SIG-M5 treated with dmso at 0.1 percent for 504 hours (cell line): ENCODE measurements around the gene GPR62.

Experiments
- DNase-seq: peaks from one replicate; lab custom pipeline; 2025; ENCODE audit not compliant: unreplicated experiment; lab: John Stamatoyannopoulos, UW

Gene GPR62

GRCh38 chr3:51937611-51938450, 17.4 kb upstream of the GPR62 start:
- DNase-seq: no peak

DNA sequence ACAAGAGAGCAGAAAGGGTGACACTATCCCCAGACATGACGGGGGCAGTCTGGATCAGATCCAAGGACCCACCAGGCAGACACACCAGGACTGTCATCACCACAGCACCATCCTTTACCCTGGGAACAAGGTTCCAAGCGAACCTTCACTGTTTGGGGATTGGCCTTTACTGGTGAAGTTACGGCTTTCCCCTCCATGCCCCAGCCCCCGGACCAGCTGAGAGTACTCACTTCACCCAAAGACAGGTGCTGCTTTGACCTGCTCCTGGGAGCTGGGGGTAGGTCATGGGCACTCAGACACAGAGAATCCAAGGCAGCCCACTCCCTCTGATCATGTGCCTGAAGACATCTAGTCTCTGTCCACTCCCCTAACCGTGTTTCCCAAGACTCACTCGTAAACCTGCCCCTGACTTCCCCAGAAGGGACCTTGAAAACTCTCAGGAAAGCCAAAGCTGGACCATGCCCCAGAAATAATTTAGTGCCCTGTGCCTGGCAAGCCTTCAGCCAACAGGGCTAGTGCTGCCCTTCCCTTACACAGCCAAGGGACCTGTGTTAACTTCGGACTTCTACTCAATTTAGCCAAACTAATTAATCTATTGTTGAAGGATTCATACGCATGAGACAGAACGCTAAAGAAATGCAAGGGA, 16.3 kb upstream of the GPR62 start:
- DNase-seq: no peak

GRCh38 chr3:51940648-51941462, 14.3 kb upstream of the GPR62 start:
- peak; percentile 20 for DNase-seq

DNA sequence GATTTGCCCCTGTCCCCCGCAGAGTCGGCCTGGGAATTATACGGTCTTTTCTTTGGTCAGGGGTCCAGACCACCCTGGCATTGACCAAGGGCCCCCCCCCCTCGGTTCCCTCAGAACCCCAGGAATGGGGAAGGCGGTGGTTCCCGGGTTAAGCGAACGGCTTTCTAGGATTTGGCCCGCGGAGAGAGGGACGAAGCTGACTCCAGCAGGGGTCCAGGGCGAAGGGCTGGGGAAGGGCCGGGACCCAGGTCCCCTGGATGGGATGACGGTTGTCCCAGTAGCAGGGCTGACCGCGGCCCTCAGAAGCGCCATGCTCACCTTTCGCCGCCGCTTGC, 13.8 kb upstream of the GPR62 start:
- DNase-seq: no peak

- DNase-seq: peak; percentile 100
These were observed 13.2 kb upstream of the GPR62 start, which contains the start of the genes PARP3 and RRP9 for GRCh38 chr3:51941798-51942602. Gene PARP3, plus strand, starts transcription at chr3:51942363. Its CDS starts 993 bp downstream, at chr3:51943356. Gene RRP9, minus strand, starts transcription at chr3:51941904. Its CDS starts 37 bp downstream, at chr3:51941867.

DNA sequence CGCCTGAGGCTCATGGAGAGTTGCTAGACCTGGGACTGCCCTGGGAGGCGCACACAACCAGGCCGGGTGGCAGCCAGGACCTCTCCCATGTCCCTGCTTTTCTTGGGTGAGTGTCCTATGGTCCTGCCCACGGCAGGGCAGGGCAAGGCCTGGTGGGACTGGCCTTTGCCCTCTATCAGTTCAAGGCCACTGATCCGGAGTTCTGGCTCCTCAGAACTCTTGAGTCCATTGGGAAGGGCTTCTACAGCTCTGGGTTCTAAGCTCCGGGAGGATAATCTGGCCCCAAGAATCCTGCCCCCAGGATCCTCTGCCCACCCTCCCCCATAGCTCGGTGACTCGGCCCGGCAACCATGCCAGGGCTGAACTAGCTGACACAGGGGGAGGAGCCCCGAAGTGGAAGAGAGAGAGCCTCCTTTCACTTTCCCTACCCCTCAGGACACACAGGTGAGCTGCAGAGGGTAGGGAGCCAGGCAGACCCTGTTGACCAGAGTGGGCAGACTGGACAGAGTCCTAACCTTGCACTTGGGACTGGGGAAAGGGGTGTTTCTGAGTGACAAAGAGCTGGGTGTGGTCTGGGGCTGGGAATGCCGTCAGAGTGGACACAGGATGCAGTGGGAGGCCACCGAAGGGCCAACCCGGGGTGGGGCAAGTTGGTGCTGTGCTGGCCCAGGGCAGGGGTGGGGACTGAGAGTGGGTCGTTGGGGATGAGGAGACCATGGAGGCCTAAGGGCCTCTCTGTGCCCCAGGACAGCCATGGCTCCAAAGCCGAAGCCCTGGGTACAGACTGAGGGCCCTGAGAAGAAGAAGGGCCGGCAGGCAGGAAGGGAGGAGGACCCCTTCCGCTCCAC, 12.4 kb upstream of the GPR62 start:
- peak; percentile 28 for DNase-seq

GRCh38 chr3:51943451-51944391, 11.5 kb upstream of the GPR62 start:
- no peak for DNase-seq

DNA sequence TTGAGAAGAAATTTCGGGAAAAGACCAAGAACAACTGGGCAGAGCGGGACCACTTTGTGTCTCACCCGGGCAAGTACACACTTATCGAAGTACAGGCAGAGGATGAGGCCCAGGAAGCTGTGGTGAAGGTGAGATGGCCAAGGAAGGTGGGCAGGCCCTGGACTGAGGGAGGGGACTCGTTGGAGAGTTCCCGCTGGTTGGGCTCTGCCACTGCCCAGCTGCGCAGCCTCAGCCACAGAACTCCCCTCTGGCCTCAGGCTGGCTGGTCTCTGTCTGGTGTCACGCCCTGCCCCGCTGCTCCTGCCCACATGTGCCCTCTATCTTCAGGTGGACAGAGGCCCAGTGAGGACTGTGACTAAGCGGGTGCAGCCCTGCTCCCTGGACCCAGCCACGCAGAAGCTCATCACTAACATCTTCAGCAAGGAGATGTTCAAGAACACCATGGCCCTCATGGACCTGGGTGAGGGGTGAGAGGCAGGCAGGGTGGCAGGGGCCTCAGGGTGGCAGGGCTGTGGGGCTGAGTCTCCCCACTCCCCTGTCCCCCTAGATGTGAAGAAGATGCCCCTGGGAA, 10.6 kb upstream of the GPR62 start:
- DNase-seq: no peak

- DNase-seq: no peak
These were observed 9.9 kb upstream of the GPR62 start for GRCh38 chr3:51945031-51945840.

DNA sequence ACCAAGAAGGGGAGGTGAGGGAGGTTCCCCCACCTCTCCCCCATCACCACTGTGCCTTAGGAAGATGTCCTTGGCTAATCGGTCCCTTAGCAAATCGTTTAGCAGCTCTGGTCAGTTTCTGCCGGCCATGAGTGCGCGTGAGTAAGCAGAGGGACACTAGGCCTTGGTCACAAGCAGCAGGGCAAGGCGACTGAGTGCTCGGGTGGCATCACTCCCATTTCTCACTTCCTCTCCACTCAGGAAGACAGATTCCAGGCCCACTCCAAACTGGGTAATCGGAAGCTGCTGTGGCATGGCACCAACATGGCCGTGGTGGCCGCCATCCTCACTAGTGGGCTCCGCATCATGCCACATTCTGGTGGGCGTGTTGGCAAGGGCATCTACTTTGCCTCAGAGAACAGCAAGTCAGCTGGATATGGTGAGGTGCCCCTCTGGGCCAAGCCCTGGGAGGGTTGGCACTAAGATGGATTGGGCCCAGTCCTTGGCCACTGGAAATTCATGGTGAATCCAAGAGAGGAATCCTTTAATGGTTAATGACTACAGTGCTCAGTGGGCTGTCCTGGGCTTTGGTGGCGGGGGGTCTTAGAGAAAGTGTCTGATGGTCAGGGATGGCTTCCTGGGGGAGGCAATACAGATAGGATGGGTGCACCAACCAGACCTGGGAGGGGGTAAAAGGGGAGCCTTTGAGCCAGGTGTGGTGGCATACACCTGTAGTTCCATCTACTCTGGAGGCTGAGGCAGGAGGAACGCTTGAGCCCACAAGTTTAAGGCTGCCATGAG, 9.1 kb upstream of the GPR62 start:
- DNase-seq: no peak

DNA sequence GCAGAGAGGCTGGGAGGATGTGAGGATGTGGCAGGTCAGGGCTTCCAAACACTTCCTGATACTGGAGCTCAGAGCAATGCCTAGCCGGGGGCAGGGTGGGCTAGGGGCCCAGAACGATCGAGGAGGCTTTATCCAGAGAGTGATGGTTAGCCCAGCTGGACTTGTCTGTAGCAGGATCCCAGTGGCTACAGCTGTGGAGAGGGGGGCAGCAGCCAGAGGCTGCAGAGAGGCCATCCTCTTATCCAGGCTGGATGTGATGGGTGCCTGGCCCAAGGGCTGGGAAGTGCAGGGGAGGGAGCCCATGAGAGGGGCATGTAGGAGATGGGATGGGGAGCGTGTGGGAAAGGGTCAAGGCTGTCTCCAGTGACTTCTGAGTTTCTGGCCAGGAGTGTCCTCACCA, 8.4 kb upstream of the GPR62 start:
- no peak for DNase-seq

DNA sequence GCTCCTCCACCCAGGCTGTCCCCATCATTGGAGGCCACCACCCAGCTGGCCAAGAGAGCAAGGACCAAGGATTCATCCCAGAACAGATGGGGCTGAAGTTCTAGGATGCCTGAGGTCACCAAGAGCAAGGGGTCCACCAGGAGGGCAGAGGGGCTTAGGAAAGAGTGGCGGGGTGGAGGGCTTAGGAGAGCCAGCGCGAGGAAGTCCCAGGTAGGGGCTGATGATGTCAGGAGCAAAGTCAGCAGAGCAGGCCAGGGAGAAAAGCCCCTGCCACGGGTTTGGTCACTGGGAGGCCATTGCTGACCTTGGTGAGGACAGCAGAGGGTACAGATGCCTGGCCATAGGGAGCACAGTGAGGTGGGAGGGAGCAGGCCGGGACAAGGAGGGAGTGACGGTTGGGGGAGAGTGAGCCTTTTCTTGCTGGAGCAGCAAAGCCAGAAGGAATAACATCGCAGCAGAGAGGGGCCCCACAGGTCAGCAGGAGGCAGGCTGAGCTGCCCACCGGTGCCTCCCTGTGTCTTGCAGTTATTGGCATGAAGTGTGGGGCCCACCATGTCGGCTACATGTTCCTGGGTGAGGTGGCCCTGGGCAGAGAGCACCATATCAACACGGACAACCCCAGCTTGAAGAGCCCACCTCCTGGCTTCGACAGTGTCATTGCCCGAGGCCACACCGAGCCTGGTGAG, 7.8 kb upstream of the GPR62 start:
- DNase-seq: no peak

DNA sequence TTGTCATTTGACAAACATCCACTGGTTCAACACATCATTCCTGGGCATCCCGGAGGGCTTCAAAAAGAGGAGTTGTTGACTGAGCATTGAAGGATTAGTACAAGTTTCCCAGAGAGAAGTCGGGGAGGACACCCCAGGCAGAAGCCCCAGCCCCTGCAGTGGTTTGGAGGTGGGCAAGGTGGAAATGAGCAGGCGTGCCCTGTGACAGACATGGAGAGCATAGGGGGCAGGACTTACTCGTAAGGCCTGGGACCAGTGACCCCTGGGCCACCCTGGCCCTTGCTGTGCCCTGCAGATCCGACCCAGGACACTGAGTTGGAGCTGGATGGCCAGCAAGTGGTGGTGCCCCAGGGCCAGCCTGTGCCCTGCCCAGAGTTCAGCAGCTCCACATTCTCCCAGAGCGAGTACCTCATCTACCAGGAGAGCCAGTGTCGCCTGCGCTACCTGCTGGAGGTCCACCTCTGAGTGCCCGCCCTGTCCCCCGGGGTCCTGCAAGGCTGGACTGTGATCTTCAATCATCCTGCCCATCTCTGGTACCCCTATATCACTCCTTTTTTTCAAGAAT, 7.1 kb upstream of the GPR62 start:
- DNase-seq: no peak

- no peak for DNase-seq
These were observed 6.1 kb upstream of the GPR62 start for GRCh38 chr3:51949121-51949520.

GRCh38 chr3:51950899-51951298, 4.3 kb upstream of the GPR62 start:
- DNase-seq: no peak

DNA sequence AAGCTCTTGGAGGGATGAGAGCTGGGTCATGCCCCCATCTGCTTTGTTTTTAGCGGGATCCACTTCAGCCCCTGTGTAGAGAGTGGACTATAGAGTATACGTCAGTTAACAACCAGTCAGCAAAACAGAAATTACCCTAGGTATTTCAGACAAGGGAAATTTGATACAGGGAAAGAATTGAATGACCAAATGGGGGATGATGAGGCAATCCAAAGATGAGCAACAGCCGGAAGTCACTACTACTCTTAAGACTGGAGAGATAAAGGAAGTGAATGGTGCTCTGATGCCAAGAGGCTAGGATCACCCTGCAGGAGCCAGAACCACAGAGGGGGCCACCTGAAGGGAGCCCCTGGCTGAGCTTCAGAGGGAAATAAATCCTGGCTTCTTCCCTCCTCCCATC, 1.7 kb upstream of the GPR62 start:
- DNase-seq: peak; percentile 93
